Prostate gland (tissue), 2 donors: ENCODE measurements around the gene TIMM22.

Experiments
- POLR2AphosphoS5 ChIP-seq: sonication (generic); formaldehyde crosslinking; IDR thresholded peaks from one replicate; pipeline ENCODE4 v1.6.1; 2017; ENCODE audit warnings: antibody characterized with exemption
- TF ChIP-seq, protein P1 (sequence below), 4 experiments: fragments of 200-600 bp in 2 of 4; fragments of 450-650 bp in 2 of 4; sonication (generic) in 2 of 4; IDR thresholded peaks; 1 replicate in 3 of 4; 2 replicates in 1 of 4; pipeline ENCODE4 v1.5.1; 2016 to 2019; ENCODE audit warnings: antibody characterized with exemption in 4 of 4, mild to moderate bottlenecking in 2 of 4, moderate library complexity in 2 of 4

DNA sequence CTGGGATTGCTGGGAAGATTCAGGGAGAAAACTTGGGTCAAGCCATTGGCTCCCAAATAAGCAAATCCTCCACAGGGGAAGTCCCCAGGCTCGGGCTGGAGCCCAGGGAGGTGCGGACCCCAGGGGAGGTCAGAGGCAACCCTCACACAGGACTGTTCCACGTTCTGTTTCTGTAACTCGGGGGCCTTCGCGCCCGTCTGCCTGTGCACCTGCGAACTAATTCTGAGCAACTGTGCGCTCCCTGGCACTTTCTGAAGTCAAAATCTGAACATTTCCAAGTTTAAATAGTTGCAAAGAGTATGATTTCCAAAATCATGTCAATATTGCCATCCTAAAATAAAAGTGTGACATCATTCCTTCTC lies 16.8 kb downstream of the TIMM22 start:
- no peak for TF ChIP-seq POLR2AphosphoS5
- TF ChIP-seq, protein P1, sequence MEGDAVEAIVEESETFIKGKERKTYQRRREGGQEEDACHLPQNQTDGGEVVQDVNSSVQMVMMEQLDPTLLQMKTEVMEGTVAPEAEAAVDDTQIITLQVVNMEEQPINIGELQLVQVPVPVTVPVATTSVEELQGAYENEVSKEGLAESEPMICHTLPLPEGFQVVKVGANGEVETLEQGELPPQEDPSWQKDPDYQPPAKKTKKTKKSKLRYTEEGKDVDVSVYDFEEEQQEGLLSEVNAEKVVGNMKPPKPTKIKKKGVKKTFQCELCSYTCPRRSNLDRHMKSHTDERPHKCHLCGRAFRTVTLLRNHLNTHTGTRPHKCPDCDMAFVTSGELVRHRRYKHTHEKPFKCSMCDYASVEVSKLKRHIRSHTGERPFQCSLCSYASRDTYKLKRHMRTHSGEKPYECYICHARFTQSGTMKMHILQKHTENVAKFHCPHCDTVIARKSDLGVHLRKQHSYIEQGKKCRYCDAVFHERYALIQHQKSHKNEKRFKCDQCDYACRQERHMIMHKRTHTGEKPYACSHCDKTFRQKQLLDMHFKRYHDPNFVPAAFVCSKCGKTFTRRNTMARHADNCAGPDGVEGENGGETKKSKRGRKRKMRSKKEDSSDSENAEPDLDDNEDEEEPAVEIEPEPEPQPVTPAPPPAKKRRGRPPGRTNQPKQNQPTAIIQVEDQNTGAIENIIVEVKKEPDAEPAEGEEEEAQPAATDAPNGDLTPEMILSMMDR (IDR thresholded peaks at IDR 0.05) = no peak
